Neural cell (in vitro differentiated cells): ENCODE measurements around the gene GRM1. TPM values are rescaled to one million over a fixed set of nuclear protein-coding genes. Genes with fewer than 3 reads are reported as not detected.

Experiments used
- H2AFZ ChIP-seq: fragments of 200-600, 300-800 bp; sonication (generic), shearing (Covaris generic); 2 replicates; pipeline ENCODE4 v1.6.0; 2014; ENCODE audit warnings: low read depth, mild to moderate bottlenecking, antibody characterized with exemption, low read length, moderate library complexity
- H3F3A ChIP-seq: fragments of 200-600 bp; shearing (Covaris generic); 2 replicates; pipeline ENCODE4 v1.6.1; 2016; ENCODE audit warnings: mild to moderate bottlenecking, moderate library complexity, mixed read lengths, antibody characterized with exemption, low read length; ENCODE audit not compliant: insufficient read depth, poor library complexity, severe bottlenecking
- H3K27ac ChIP-seq: fragments of 200-600, 300-800 bp; sonication (generic), shearing (Covaris generic); 2 replicates; pipeline ENCODE4 v1.5.1; 2014; ENCODE audit warnings: mild to moderate bottlenecking, low read length, moderate library complexity
- H3K27me3 ChIP-seq: fragments of 300-800, 200-600 bp; sonication (generic), shearing (Covaris generic); 2 replicates; pipeline ENCODE4 v1.6.0; 2014; ENCODE audit warnings: mild to moderate bottlenecking, low read depth, low read length, moderate library complexity; ENCODE audit not compliant: insufficient read depth
- H3K36me3 ChIP-seq: fragments of 300-800, 200-600 bp; sonication (generic), shearing (Covaris generic); 2 replicates; pipeline ENCODE4 v1.5.1; 2014; ENCODE audit warnings: mild to moderate bottlenecking, antibody characterized with exemption, low read length, moderate library complexity; ENCODE audit not compliant: insufficient read depth
- H3K4me2 ChIP-seq: fragments of 300-800, 200-600 bp; sonication (generic), shearing (Covaris generic); 2 replicates; pipeline ENCODE4 v1.6.0; 2014; ENCODE audit warnings: mild to moderate bottlenecking, low read length
- H3K4me3 ChIP-seq: fragments of 300-800, 200-600 bp; sonication (generic), shearing (Covaris generic); 2 replicates; pipeline ENCODE4 v1.5.1; 2014; ENCODE audit warnings: mild to moderate bottlenecking, low read length, moderate library complexity
- H3K79me2 ChIP-seq: fragments of 200-600 bp; shearing (Covaris generic); replicated peaks from 2 replicates; pipeline ENCODE4 v1.6.0; 2014; ENCODE audit warnings: mild to moderate bottlenecking, low read length, moderate library complexity; ENCODE audit not compliant: insufficient read depth
- H3K9ac ChIP-seq: fragments of 300-800, 200-600 bp; sonication (generic), shearing (Covaris generic); 2 replicates; pipeline ENCODE4 v1.6.1; 2016; ENCODE audit warnings: mild to moderate bottlenecking, low read length, mixed read lengths
- H3K9me2 ChIP-seq: fragments of 200-600 bp; shearing (Covaris generic); 2 replicates; pipeline ENCODE4 v1.6.1; 2016; ENCODE audit warnings: mild to moderate bottlenecking, low read length, mixed read lengths; ENCODE audit not compliant: insufficient read depth
- H3K9me3 ChIP-seq: fragments of 200-600, 300-800 bp; sonication (generic), shearing (Covaris generic); 2 replicates; pipeline ENCODE4 v1.6.1; 2016; ENCODE audit warnings: mild to moderate bottlenecking, mixed run types, low read length, moderate library complexity, mixed read lengths
- H4K20me1 ChIP-seq: fragments of 200-600 bp; shearing (Covaris generic); 2 replicates; pipeline ENCODE4 v1.6.1; 2016; ENCODE audit warnings: mild to moderate bottlenecking, mixed run types; ENCODE audit not compliant: insufficient read depth
- EP300 ChIP-seq: fragments of 450-650 bp; conservative IDR thresholded peaks from 2 replicates; pipeline ENCODE4 v1.6.1; 2014; ENCODE audit warnings: antibody characterized with exemption, mild to moderate bottlenecking, moderate library complexity; ENCODE audit not compliant: poor library complexity, severe bottlenecking
- EZH2 ChIP-seq: fragments of 200-600, 300-800 bp; shearing (Covaris generic), sonication (generic); IDR thresholded peaks from 2 replicates; pipeline ENCODE4 v1.6.1; 2014; ENCODE audit warnings: antibody characterized with exemption, low read length, borderline replicate concordance, mild to moderate bottlenecking; ENCODE audit not compliant: insufficient read depth, poor library complexity, severe bottlenecking
- MXI1 ChIP-seq: fragments of 450-650 bp; conservative IDR thresholded peaks from 2 replicates; pipeline ENCODE4 v1.6.1; 2014; ENCODE audit warnings: antibody characterized with exemption, mild to moderate bottlenecking; ENCODE audit not compliant: poor library complexity, severe bottlenecking
- POLR2AphosphoS5 ChIP-seq: IDR thresholded peaks from 2 replicates; pipeline ENCODE4 v1.6.1; 2012
- RAD21 ChIP-seq: fragments of 450-650 bp; conservative IDR thresholded peaks from 2 replicates; pipeline ENCODE4 v1.6.1; 2014; ENCODE audit warnings: antibody characterized with exemption, mild to moderate bottlenecking, moderate library complexity
- SMC3 ChIP-seq: fragments of 450-650 bp; conservative IDR thresholded peaks from 2 replicates; pipeline ENCODE4 v1.6.1; 2014; ENCODE audit warnings: antibody characterized with exemption, mild to moderate bottlenecking, moderate library complexity; ENCODE audit not compliant: poor library complexity
- TAF1 ChIP-seq: IDR thresholded peaks from 2 replicates; pipeline ENCODE4 v1.6.1; 2012; ENCODE audit warnings: low read depth
- polyA plus RNA-seq: library from polyadenylated mRNA; depleted of rRNA; stranded (reverse); fragments of >200 nt; gene quantifications from 2 replicates; pipeline ENCODE4 v1.2.3, GENCODE V29; 2014
- TF ChIP-seq, protein P1 (sequence below): IDR thresholded peaks from 2 replicates; pipeline ENCODE4 v1.6.1; 2012; ENCODE audit warnings: borderline replicate concordance
- TF ChIP-seq, protein P2 (sequence below): fragments of 450-650 bp; IDR thresholded peaks from 2 replicates; pipeline ENCODE4 v1.5.1; 2014; ENCODE audit warnings: antibody characterized with exemption, mild to moderate bottlenecking, moderate library complexity; ENCODE audit not compliant: poor library complexity, severe bottlenecking

Gene GRM1
- polyA plus RNA-seq, 1 donor from 2014 or later, result 2.9 TPM

DNA sequence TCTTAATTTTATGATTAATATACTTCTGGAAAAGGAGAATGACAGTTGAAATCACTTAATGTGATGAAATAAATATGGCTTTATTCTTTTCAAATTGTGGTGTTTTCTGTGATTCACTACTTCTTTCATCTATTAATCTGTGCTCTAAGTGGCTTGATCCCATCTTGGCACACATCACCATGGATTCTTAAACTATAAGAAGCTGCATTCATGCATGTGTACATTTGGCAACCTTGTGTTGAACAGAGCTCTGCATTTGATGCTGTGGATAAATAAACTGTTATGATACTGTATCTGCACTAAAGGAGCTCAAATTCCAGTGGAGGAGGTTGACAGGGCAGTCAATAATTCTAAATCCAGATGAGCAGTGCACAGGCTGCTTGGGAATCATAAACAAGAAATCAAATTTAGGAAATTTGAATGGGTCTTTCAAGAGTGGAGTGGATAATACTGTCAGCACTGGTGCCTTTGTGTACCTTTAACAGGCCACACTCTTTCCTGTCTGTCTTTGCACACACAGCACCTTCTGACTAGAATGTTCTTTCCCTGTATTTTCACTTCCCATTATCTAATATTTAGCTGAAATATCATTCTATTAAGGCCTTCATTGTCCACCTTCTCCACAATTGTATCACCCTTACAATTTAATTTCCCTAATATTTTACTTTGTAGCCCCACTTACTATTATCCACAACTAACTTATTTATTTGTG lies 252.9 kb downstream of the GRM1 start:
- H3K9ac ChIP-seq, result no peak overlapping the region

DNA sequence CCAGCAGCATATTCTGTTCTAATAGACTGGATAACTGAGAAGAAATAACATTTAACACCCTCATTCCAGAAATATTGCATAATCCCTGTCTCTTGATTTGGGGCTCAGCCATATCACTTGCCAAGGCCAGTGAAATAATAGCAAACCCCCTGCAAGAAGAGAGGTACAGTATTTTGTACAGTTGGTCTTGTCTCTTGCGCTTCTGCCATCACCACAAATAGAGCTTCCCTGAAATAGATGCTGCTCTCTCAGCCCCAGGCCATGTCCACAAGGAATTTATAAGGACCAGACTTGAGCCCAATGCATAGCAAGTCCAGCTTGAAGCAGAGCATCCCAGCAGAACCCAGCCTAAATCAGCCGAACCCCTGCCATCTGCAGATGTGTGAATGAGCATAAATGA lies 254.0 kb downstream of the GRM1 start:
- Histone ChIP-seq H3F3A (no peaks in the 10 kb centered on the region), H3K4me3 (no peak overlapping the region), H3K9me3 (no peaks in the 10 kb centered on the region), H3K9me2 (no peaks in the 10 kb centered on the region), H3K27me3 (no peaks in the 10 kb centered on the region), H3K79me2 (no peaks in the 10 kb centered on the region), H3K9ac (no peak overlapping the region), H3K27ac (no peak overlapping the region), H3K4me2 (no peak overlapping the region), H4K20me1 (no peaks in the 10 kb centered on the region), H3K36me3 (no peaks in the 10 kb centered on the region), H2AFZ (no peak overlapping the region)
- TF ChIP-seq SMC3 (no peak), TAF1 (no peak), EP300 (no peak), MXI1 (no peak), POLR2AphosphoS5 (no peak), RAD21 (no peak), EZH2 (no peak)
- TF ChIP-seq, protein P1, sequence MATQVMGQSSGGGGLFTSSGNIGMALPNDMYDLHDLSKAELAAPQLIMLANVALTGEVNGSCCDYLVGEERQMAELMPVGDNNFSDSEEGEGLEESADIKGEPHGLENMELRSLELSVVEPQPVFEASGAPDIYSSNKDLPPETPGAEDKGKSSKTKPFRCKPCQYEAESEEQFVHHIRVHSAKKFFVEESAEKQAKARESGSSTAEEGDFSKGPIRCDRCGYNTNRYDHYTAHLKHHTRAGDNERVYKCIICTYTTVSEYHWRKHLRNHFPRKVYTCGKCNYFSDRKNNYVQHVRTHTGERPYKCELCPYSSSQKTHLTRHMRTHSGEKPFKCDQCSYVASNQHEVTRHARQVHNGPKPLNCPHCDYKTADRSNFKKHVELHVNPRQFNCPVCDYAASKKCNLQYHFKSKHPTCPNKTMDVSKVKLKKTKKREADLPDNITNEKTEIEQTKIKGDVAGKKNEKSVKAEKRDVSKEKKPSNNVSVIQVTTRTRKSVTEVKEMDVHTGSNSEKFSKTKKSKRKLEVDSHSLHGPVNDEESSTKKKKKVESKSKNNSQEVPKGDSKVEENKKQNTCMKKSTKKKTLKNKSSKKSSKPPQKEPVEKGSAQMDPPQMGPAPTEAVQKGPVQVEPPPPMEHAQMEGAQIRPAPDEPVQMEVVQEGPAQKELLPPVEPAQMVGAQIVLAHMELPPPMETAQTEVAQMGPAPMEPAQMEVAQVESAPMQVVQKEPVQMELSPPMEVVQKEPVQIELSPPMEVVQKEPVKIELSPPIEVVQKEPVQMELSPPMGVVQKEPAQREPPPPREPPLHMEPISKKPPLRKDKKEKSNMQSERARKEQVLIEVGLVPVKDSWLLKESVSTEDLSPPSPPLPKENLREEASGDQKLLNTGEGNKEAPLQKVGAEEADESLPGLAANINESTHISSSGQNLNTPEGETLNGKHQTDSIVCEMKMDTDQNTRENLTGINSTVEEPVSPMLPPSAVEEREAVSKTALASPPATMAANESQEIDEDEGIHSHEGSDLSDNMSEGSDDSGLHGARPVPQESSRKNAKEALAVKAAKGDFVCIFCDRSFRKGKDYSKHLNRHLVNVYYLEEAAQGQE, result no peak
- TF ChIP-seq, protein P2, sequence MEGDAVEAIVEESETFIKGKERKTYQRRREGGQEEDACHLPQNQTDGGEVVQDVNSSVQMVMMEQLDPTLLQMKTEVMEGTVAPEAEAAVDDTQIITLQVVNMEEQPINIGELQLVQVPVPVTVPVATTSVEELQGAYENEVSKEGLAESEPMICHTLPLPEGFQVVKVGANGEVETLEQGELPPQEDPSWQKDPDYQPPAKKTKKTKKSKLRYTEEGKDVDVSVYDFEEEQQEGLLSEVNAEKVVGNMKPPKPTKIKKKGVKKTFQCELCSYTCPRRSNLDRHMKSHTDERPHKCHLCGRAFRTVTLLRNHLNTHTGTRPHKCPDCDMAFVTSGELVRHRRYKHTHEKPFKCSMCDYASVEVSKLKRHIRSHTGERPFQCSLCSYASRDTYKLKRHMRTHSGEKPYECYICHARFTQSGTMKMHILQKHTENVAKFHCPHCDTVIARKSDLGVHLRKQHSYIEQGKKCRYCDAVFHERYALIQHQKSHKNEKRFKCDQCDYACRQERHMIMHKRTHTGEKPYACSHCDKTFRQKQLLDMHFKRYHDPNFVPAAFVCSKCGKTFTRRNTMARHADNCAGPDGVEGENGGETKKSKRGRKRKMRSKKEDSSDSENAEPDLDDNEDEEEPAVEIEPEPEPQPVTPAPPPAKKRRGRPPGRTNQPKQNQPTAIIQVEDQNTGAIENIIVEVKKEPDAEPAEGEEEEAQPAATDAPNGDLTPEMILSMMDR, result no peak

More for the DNA sequence above, 252.9 kb downstream of the GRM1 start:
- H3K4me3 ChIP-seq, result no peak overlapping the region
- no peaks in the 10 kb centered on the region for H3K36me3 ChIP-seq
- no peaks in the 10 kb centered on the region for H3F3A ChIP-seq
- TF ChIP-seq, protein P2, result no peak
- TF ChIP-seq TAF1, result no peak
- TF ChIP-seq RAD21, result no peak
- no peak for TF ChIP-seq EZH2
- no peak for TF ChIP-seq MXI1
- no peak for TF ChIP-seq SMC3
- TF ChIP-seq EP300, result no peak
- no peak for TF ChIP-seq POLR2AphosphoS5
- TF ChIP-seq, protein P1, result no peak
- no peaks in the 10 kb centered on the region for H4K20me1 ChIP-seq
- H3K9me2 ChIP-seq, result no peaks in the 10 kb centered on the region
- no peak overlapping the region for H3K27ac ChIP-seq
- H3K27me3 ChIP-seq, result no peaks in the 10 kb centered on the region
- H3K4me2 ChIP-seq, result no peak overlapping the region
- H2AFZ ChIP-seq, result no peak overlapping the region
- no peaks in the 10 kb centered on the region for H3K79me2 ChIP-seq
- H3K9me3 ChIP-seq, result no peaks in the 10 kb centered on the region
